Cardiac muscle cell (in vitro differentiated cells and primary cell): ENCODE data around the gene TRIP4. TPM values are rescaled to one million over a fixed set of nuclear protein-coding genes. Genes with fewer than 3 reads are reported as not detected.
A peak's percentile ranks its signal among the peaks of the same experiment; 100 is the strongest.

ENCODE experiments used
- DNase-seq, 2 donors: peaks; one replicate each; pipeline versions ENCODE4 v3.0.0 to v3.0.0-alpha.2; 2010 to 2017; ENCODE audit warnings: low read depth in 1 of 2, low spot score in 1 of 2
- H3K27ac ChIP-seq: fragments of 200-600 bp; sonication (generic); 2 replicates; pipeline ENCODE4 v1.5.1; 2016
- H3K27me3 ChIP-seq: fragments of 200-600 bp; sonication (generic); 2 replicates; pipeline ENCODE4 v1.6.0; 2016; ENCODE audit warnings: control low read depth
- H3K36me3 ChIP-seq: fragments of 200-600 bp; sonication (generic); 2 replicates; pipeline ENCODE4 v1.5.1; 2016; ENCODE audit warnings: control low read depth
- H3K4me1 ChIP-seq: fragments of 200-600 bp; sonication (generic); 2 replicates; pipeline ENCODE4 v1.8.1; 2017; ENCODE audit warnings: low read depth, mild to moderate bottlenecking, mixed run types
- H3K4me3 ChIP-seq: fragments of 200-600 bp; sonication (generic); 2 replicates; pipeline ENCODE4 v1.5.1; 2016; ENCODE audit warnings: mild to moderate bottlenecking
- H3K9me3 ChIP-seq: fragments of 200-600 bp; sonication (generic); 2 replicates; pipeline ENCODE4 v1.5.1; 2017; ENCODE audit warnings: low read depth, mild to moderate bottlenecking, control low read depth
- polyA plus RNA-seq: library from polyadenylated mRNA; unstranded; fragments of >200 nt; fragmentation: Nextera tagmentation; extraction: Ambion mirVana; gene quantifications from 2 replicates; pipeline ENCODE4 v1.2.1, GENCODE V29; 2016
- total RNA-seq: library from RNA; depleted of rRNA; stranded (reverse); fragments of >200 nt; gene quantifications from 2 replicates; pipeline ENCODE4 v1.2.3, GENCODE V29; 2016
- TF ChIP-seq, protein P1 (sequence below): IDR thresholded peaks from 2 replicates; pipeline ENCODE4 v1.5.1; 2012; ENCODE audit warnings: low read depth, mild to moderate bottlenecking, low read length

TRIP4 gene
- total and polyA plus RNA-seq, 2 experiments from 2014 or later = 14.3 to 35.3 TPM

GRCh38 chr15:64460724-64461720 lies 73.4 kb downstream of the TRIP4 start:
- TF ChIP-seq, protein P1, sequence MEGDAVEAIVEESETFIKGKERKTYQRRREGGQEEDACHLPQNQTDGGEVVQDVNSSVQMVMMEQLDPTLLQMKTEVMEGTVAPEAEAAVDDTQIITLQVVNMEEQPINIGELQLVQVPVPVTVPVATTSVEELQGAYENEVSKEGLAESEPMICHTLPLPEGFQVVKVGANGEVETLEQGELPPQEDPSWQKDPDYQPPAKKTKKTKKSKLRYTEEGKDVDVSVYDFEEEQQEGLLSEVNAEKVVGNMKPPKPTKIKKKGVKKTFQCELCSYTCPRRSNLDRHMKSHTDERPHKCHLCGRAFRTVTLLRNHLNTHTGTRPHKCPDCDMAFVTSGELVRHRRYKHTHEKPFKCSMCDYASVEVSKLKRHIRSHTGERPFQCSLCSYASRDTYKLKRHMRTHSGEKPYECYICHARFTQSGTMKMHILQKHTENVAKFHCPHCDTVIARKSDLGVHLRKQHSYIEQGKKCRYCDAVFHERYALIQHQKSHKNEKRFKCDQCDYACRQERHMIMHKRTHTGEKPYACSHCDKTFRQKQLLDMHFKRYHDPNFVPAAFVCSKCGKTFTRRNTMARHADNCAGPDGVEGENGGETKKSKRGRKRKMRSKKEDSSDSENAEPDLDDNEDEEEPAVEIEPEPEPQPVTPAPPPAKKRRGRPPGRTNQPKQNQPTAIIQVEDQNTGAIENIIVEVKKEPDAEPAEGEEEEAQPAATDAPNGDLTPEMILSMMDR = peak; percentile 11
- Histone ChIP-seq H3K27me3 (no peaks in the 10 kb centered on the region), H3K36me3 (no peaks in the 10 kb centered on the region), H3K27ac (peak overlapping the region; percentile 91), H3K4me3 (peak overlapping the region; percentile 92), H3K4me1 (peaks cover 39% of the 10 kb centered on the region), H3K9me3 (no peaks in the 10 kb centered on the region)
- DNase-seq = peak; percentile 51 to 87

DNA sequence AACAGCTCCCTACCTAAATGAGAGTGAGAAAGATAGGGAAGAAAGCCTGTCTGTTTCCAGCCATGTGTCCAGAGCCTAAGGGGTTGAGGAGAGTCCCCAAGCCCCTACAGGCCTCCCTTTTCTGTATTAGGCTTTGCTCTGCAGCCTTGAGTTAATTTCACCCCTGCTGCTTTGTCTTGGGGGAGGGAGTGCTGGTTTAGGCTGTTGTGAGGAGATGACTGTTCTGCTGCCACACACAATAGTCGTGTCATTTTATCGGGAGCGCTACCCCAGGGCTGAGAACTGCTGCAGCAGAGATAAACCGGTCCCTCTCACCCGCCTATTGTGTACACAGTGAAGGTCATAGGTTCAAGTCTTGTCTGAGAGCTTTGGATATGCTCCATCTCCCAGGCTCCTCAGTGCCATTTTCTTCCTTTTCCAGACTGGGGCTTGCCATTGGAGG lies 74.1 kb downstream of the TRIP4 start:
- peak overlapping the region; percentile 91 for H3K27ac ChIP-seq
- no peaks in the 10 kb centered on the region for H3K9me3 ChIP-seq
- H3K4me1 ChIP-seq = peaks cover 46% of the 10 kb centered on the region
- TF ChIP-seq, protein P1 = no peak
- H3K27me3 ChIP-seq = no peaks in the 10 kb centered on the region
- H3K4me3 ChIP-seq = peak overlapping the region; percentile 92
- no peaks in the 10 kb centered on the region for H3K36me3 ChIP-seq
- DNase-seq = peak; percentile 23 to 41

- DNase-seq = no peak
- Histone ChIP-seq H3K27me3 (no peaks in the 10 kb centered on the region), H3K9me3 (no peaks in the 10 kb centered on the region), H3K4me3 (peak overlapping the region; percentile 92), H3K4me1 (peaks cover 50% of the 10 kb centered on the region), H3K36me3 (no peaks in the 10 kb centered on the region), H3K27ac (peak overlapping the region; percentile 91)
- TF ChIP-seq, protein P1 = no peak
These were observed 74.9 kb downstream of the TRIP4 start for GRCh38 chr15:64462492-64462891.

GRCh38 chr15:64464276-64465005 lies 76.8 kb downstream of the TRIP4 start:
- TF ChIP-seq, protein P1 = no peak
- DNase-seq = peak in 1 of 2 donors; percentile 42

GRCh38 chr15:64466408-64467141 lies 78.9 kb downstream of the TRIP4 start:
- Histone ChIP-seq H3K27ac (peak overlapping the region; percentile 5), H3K4me3 (no peak overlapping the region), H3K9me3 (no peaks in the 10 kb centered on the region), H3K36me3 (no peaks in the 10 kb centered on the region), H3K4me1 (peaks cover 42% of the 10 kb centered on the region), H3K27me3 (no peaks in the 10 kb centered on the region)
- peak in 1 of 2 donors; percentile 14 for DNase-seq
- TF ChIP-seq, protein P1 = no peak

More at GRCh38 chr15:64464276-64465005, 76.8 kb downstream of the TRIP4 start:
- Histone ChIP-seq H3K36me3 (no peaks in the 10 kb centered on the region), H3K4me3 (no peak overlapping the region), H3K9me3 (no peaks in the 10 kb centered on the region), H3K4me1 (peaks cover 47% of the 10 kb centered on the region), H3K27ac (no peak overlapping the region), H3K27me3 (no peaks in the 10 kb centered on the region)
